WTC11 (cell line): Measurements from ENCODE around the gene IL18R1. TPM values are rescaled to one million over a fixed set of nuclear protein-coding genes. Genes with fewer than 3 reads are reported as not detected.

Experiments used
- ATAC-seq: fragments of 200-7000 bp; cut with Tn5 transposase; 2 replicates; pipeline ENCODE4 v1.10.0; 2021; ENCODE audit warnings: mild to moderate bottlenecking, moderate library complexity
- CTCF ChIA-PET: fragments of 300-600 bp; sonication (Branson Sonifier 250); formaldehyde crosslinking; loops from one replicate; lab custom pipeline; 2021; ENCODE audit warnings: antibody characterized with exemption; lab: Charles Lee
- POLR2A ChIA-PET: fragments of 350-600 bp; sonication (Branson Sonifier 250); formaldehyde crosslinking; loops from one replicate; lab custom pipeline; 2021; ENCODE audit warnings: antibody characterized with exemption; lab: Charles Lee
- DNase-seq: peaks from one replicate; pipeline ENCODE4 v3.0.0; 2021; ENCODE audit warnings: low spot score
- H3K27ac Mint-ChIP-seq: 2 replicates; pipeline ENCODE4 v1.8.0; 2021; ENCODE audit warnings: mixed read lengths
- H3K27me3 Mint-ChIP-seq: 2 replicates; pipeline ENCODE4 v1.8.0; 2021; ENCODE audit warnings: low read depth, mild to moderate bottlenecking, moderate library complexity, mixed read lengths
- H3K36me3 Mint-ChIP-seq: 2 replicates; pipeline ENCODE4 v1.8.0; 2021; ENCODE audit warnings: mixed read lengths
- H3K4me1 Mint-ChIP-seq: 2 replicates; pipeline ENCODE4 v1.8.0; 2022; ENCODE audit warnings: mixed read lengths
- H3K4me3 Mint-ChIP-seq: 2 replicates; pipeline ENCODE4 v1.8.0; 2021; ENCODE audit warnings: mild to moderate bottlenecking, moderate library complexity, mixed read lengths
- H3K9me3 Mint-ChIP-seq: 2 replicates; pipeline ENCODE4 v1.8.0; 2021; ENCODE audit warnings: mixed read lengths
- ATF2 ChIP-seq: sonication (generic); formaldehyde crosslinking; IDR thresholded peaks from 2 replicates; pipeline ENCODE4 v1.8.1; 2022; ENCODE audit warnings: low read depth, missing genetic modification reagents, borderline replicate concordance
- CBFB ChIP-seq: sonication (generic); formaldehyde crosslinking; IDR thresholded peaks from 2 replicates; pipeline ENCODE4 v1.8.1; 2022; ENCODE audit warnings: mild to moderate bottlenecking, low read depth, missing genetic modification reagents
- CDX4 ChIP-seq: fragments of 250-450 bp; sonication (Bioruptor Pico); IDR thresholded peaks from 2 replicates; pipeline ENCODE4 v1.9.0; 2021; ENCODE audit warnings: moderate library complexity, mild to moderate bottlenecking, inconsistent platforms, borderline replicate concordance
- CREB1 ChIP-seq: sonication (generic); formaldehyde crosslinking; IDR thresholded peaks from 2 replicates; pipeline ENCODE4 v1.8.0; 2023; ENCODE audit warnings: mild to moderate bottlenecking, missing genetic modification reagents
- CREM ChIP-seq: sonication (generic); formaldehyde crosslinking; IDR thresholded peaks from 2 replicates; pipeline ENCODE4 v1.8.1; 2022; ENCODE audit warnings: mild to moderate bottlenecking, missing genetic modification reagents, moderate library complexity
- E2F1 ChIP-seq: sonication (generic); formaldehyde crosslinking; IDR thresholded peaks from 2 replicates; pipeline ENCODE4 v1.8.0; 2022; ENCODE audit warnings: mild to moderate bottlenecking, missing genetic modification reagents
- ELF4 ChIP-seq: sonication (generic); formaldehyde crosslinking; IDR thresholded peaks from 2 replicates; pipeline ENCODE4 v1.8.1; 2022; ENCODE audit warnings: low read depth, mild to moderate bottlenecking, moderate library complexity, missing genetic modification reagents
- ESRRA ChIP-seq: sonication (generic); formaldehyde crosslinking; IDR thresholded peaks from 2 replicates; pipeline ENCODE4 v1.8.1; 2022; ENCODE audit warnings: mild to moderate bottlenecking, missing genetic modification reagents, borderline replicate concordance
- ETV6 ChIP-seq: sonication (generic); formaldehyde crosslinking; IDR thresholded peaks from 2 replicates; pipeline ENCODE4 v1.8.1; 2022; ENCODE audit warnings: mild to moderate bottlenecking, missing genetic modification reagents
- FOXJ3 ChIP-seq: sonication (generic); formaldehyde crosslinking; IDR thresholded peaks from 2 replicates; pipeline ENCODE4 v1.9.0; 2021; ENCODE audit warnings: missing genetic modification reagents, mild to moderate bottlenecking, borderline replicate concordance
- GRHL2 ChIP-seq: fragments of 250-450 bp; sonication (Bioruptor Pico); IDR thresholded peaks from 2 replicates; pipeline ENCODE4 v1.8.0; 2022; ENCODE audit warnings: mild to moderate bottlenecking, moderate library complexity; ENCODE audit not compliant: insufficient replicate concordance, severe bottlenecking
- HMGXB4 ChIP-seq: sonication (generic); formaldehyde crosslinking; IDR thresholded peaks from 2 replicates; pipeline ENCODE4 v1.8.1; 2023; ENCODE audit warnings: mild to moderate bottlenecking, moderate library complexity, missing genetic modification reagents
- IRF1 ChIP-seq: sonication (generic); formaldehyde crosslinking; IDR thresholded peaks from 2 replicates; pipeline ENCODE4 v1.8.0; 2023; ENCODE audit warnings: missing genetic modification reagents
- MAX ChIP-seq: sonication (generic); formaldehyde crosslinking; IDR thresholded peaks from 2 replicates; pipeline ENCODE4 v1.8.0; 2022; ENCODE audit warnings: mild to moderate bottlenecking, missing genetic modification reagents
- MXD4 ChIP-seq: fragments of 250-450 bp; sonication (Bioruptor Pico); IDR thresholded peaks from 2 replicates; pipeline ENCODE4 v1.8.0; 2021; ENCODE audit warnings: mild to moderate bottlenecking, moderate library complexity, borderline replicate concordance
- NFYB ChIP-seq: sonication (generic); formaldehyde crosslinking; conservative IDR thresholded peaks from 2 replicates; pipeline ENCODE4 v1.8.0; 2022; ENCODE audit warnings: low read depth, missing genetic modification reagents
- OVOL2 ChIP-seq: fragments of 250-450 bp; sonication (Bioruptor Pico); IDR thresholded peaks from 2 replicates; pipeline ENCODE4 v1.9.0; 2021; ENCODE audit warnings: mild to moderate bottlenecking, borderline replicate concordance
- RORB ChIP-seq: fragments of 250-450 bp; sonication (Bioruptor Pico); IDR thresholded peaks from 2 replicates; pipeline ENCODE4 v1.9.0; 2021; ENCODE audit warnings: mild to moderate bottlenecking
- TCF7 ChIP-seq: sonication (generic); formaldehyde crosslinking; IDR thresholded peaks from 2 replicates; pipeline ENCODE4 v1.8.0; 2022; ENCODE audit warnings: mild to moderate bottlenecking, low read depth, missing genetic modification reagents, moderate library complexity
- ZNF219 ChIP-seq: sonication (generic); formaldehyde crosslinking; IDR thresholded peaks from 2 replicates; pipeline ENCODE4 v1.8.0; 2023; ENCODE audit warnings: missing genetic modification reagents, mild to moderate bottlenecking, borderline replicate concordance
- ZNF416 ChIP-seq: fragments of 250-450 bp; sonication (Bioruptor Pico); IDR thresholded peaks from 2 replicates; pipeline ENCODE4 v1.9.0; 2021; ENCODE audit warnings: mild to moderate bottlenecking, inconsistent platforms
- ZNF512 ChIP-seq: sonication (generic); formaldehyde crosslinking; IDR thresholded peaks from 2 replicates; pipeline ENCODE4 v1.8.1; 2022; ENCODE audit warnings: missing genetic modification reagents, borderline replicate concordance
- ZSCAN18 ChIP-seq: fragments of 250-450 bp; sonication (Bioruptor Pico); IDR thresholded peaks from 2 replicates; pipeline ENCODE4 v2.1.2; 2022; ENCODE audit warnings: mild to moderate bottlenecking, moderate library complexity
- total RNA-seq: library from RNA; stranded (reverse); gene quantifications from 3 replicates; pipeline ENCODE4 v1.2.3, GENCODE V29; 2021

IL18R1 gene
- total RNA-seq, 1 experiment from 2014 or later, result not detected

- Mint-ChIP-seq H3K27ac (no peak overlapping the region), H3K4me1 (no peaks in the 10 kb centered on the region), H3K4me3 (no peak overlapping the region), H3K27me3 (no peaks in the 10 kb centered on the region; the same call in 1 of the 2 replicates), H3K9me3 (no peaks in the 10 kb centered on the region), H3K36me3 (no peaks in the 10 kb centered on the region)
- DNase-seq, result no peak
- ChIA-PET POLR2A (no interaction called here), CTCF (no interaction called here)
- ATAC-seq, result no peak
- TF ChIP-seq GRHL2 (no peak), FOXJ3 (CRISPR knock-in tag) (no peak), CDX4 (no peak), ATF2 (no peak), E2F1 (no peak), ETV6 (CRISPR knock-in tag) (no peak), CREB1 (CRISPR knock-in tag) (no peak), CBFB (CRISPR knock-in tag) (no peak), HMGXB4 (no peak), ESRRA (no peak), CREM (no peak), TCF7 (CRISPR knock-in tag) (no peak), MXD4 (CRISPR knock-in tag) (no peak), NFYB (CRISPR knock-in tag) (no peak), ZNF512 (no peak), IRF1 (CRISPR knock-in tag) (no peak), RORB (CRISPR knock-in tag) (no peak), ZSCAN18 (CRISPR knock-in tag) (no peak)
These were observed 46.3 kb downstream of the IL18R1 start for GRCh38 chr2:102401865-102402264.

GRCh38 chr2:102410952-102411351, 55.4 kb downstream of the IL18R1 start:
- ChIA-PET CTCF (no interaction called here), POLR2A (no interaction called here)
- Mint-ChIP-seq H3K27ac (no peak overlapping the region), H3K4me3 (no peak overlapping the region), H3K27me3 (peaks cover 6% of the 10 kb centered on the region), H3K9me3 (peaks cover 75% of the 10 kb centered on the region), H3K4me1 (no peaks in the 10 kb centered on the region), H3K36me3 (peaks cover 42% of the 10 kb centered on the region)
- no peak for DNase-seq
- ATAC-seq, result no peak
- TF ChIP-seq NFYB (CRISPR knock-in tag) (no peak), ELF4 (CRISPR knock-in tag) (no peak), MAX (CRISPR knock-in tag) (no peak), CREM (no peak), ZNF219 (CRISPR knock-in tag) (no peak), GRHL2 (no peak), CDX4 (no peak), MXD4 (CRISPR knock-in tag) (no peak), ATF2 (no peak), IRF1 (CRISPR knock-in tag) (no peak), ZNF416 (CRISPR knock-in tag) (no peak), OVOL2 (CRISPR knock-in tag) (no peak)
